HEK293 (cell line): Measurements from ENCODE around the gene AGXT2.

Experiments
- SP7 ChIP-seq: fragments of 450-650 bp; formaldehyde crosslinking; IDR thresholded peaks from 2 replicates; pipeline ENCODE4 v1.5.1; 2016; ENCODE audit warnings: missing biosample characterization, missing genetic modification characterization
- ZBTB49 ChIP-seq: fragments of 450-650 bp; formaldehyde crosslinking; IDR thresholded peaks from 2 replicates; pipeline ENCODE4 v1.5.1; 2016; ENCODE audit warnings: missing biosample characterization, missing genetic modification characterization, low read depth
- ZNF174 ChIP-seq: fragments of 450-650 bp; formaldehyde crosslinking; IDR thresholded peaks from 2 replicates; pipeline ENCODE4 v1.5.0; 2017; ENCODE audit warnings: missing biosample characterization, mild to moderate bottlenecking, missing genetic modification characterization
- TF ChIP-seq, protein P1 (sequence below): fragments of 450-650 bp; formaldehyde crosslinking; IDR thresholded peaks from 2 replicates; pipeline ENCODE4 v1.5.1; 2016; ENCODE audit warnings: missing biosample characterization, missing genetic modification characterization
- TF ChIP-seq, protein P2 (sequence below): sonication (generic); formaldehyde crosslinking; IDR thresholded peaks from 2 replicates; pipeline ENCODE4 v1.8.1; 2022; ENCODE audit warnings: mild to moderate bottlenecking, moderate library complexity, missing genetic modification reagents
- TF ChIP-seq, protein P3 (sequence below): fragments of 450-650 bp; formaldehyde crosslinking; IDR thresholded peaks from 2 replicates; pipeline ENCODE4 v1.5.1; 2017; ENCODE audit warnings: missing biosample characterization, missing genetic modification characterization

- TF ChIP-seq ZNF174 (no peak), SP7 (no peak), ZBTB49 (tag by site-specific recombination) (no peak)
- TF ChIP-seq, protein P1, sequence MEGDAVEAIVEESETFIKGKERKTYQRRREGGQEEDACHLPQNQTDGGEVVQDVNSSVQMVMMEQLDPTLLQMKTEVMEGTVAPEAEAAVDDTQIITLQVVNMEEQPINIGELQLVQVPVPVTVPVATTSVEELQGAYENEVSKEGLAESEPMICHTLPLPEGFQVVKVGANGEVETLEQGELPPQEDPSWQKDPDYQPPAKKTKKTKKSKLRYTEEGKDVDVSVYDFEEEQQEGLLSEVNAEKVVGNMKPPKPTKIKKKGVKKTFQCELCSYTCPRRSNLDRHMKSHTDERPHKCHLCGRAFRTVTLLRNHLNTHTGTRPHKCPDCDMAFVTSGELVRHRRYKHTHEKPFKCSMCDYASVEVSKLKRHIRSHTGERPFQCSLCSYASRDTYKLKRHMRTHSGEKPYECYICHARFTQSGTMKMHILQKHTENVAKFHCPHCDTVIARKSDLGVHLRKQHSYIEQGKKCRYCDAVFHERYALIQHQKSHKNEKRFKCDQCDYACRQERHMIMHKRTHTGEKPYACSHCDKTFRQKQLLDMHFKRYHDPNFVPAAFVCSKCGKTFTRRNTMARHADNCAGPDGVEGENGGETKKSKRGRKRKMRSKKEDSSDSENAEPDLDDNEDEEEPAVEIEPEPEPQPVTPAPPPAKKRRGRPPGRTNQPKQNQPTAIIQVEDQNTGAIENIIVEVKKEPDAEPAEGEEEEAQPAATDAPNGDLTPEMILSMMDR (tag by site-specific recombination): no peak
- TF ChIP-seq, protein P2, sequence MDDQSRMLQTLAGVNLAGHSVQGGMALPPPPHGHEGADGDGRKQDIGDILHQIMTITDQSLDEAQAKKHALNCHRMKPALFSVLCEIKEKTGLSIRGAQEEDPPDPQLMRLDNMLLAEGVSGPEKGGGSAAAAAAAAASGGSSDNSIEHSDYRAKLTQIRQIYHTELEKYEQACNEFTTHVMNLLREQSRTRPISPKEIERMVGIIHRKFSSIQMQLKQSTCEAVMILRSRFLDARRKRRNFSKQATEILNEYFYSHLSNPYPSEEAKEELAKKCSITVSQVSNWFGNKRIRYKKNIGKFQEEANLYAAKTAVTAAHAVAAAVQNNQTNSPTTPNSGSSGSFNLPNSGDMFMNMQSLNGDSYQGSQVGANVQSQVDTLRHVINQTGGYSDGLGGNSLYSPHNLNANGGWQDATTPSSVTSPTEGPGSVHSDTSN: no peak
- TF ChIP-seq, protein P3, sequence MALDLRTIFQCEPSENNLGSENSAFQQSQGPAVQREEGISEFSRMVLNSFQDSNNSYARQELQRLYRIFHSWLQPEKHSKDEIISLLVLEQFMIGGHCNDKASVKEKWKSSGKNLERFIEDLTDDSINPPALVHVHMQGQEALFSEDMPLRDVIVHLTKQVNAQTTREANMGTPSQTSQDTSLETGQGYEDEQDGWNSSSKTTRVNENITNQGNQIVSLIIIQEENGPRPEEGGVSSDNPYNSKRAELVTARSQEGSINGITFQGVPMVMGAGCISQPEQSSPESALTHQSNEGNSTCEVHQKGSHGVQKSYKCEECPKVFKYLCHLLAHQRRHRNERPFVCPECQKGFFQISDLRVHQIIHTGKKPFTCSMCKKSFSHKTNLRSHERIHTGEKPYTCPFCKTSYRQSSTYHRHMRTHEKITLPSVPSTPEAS (tag by site-specific recombination): no peak
Measured at GRCh38 chr5:35004771-35005170, 43.0 kb downstream of the AGXT2 start.
